ENCODE measurements around the gene SLC17A7. TPM values are rescaled to one million over a fixed set of nuclear protein-coding genes. Genes with fewer than 3 reads are reported as not detected.
A peak's percentile ranks its signal among the peaks of the same experiment; 100 is the strongest.
"Not testable (repeated sequence)": the region's sequence is repeated elsewhere in the genome, so short reads cannot be mapped to it uniquely, and the experiment has no call there.

SLC17A7 gene
- total RNA-seq, 4 donors from 2014 or later, result 0.48 to 6.3 (median 1.0) TPM

DNA sequence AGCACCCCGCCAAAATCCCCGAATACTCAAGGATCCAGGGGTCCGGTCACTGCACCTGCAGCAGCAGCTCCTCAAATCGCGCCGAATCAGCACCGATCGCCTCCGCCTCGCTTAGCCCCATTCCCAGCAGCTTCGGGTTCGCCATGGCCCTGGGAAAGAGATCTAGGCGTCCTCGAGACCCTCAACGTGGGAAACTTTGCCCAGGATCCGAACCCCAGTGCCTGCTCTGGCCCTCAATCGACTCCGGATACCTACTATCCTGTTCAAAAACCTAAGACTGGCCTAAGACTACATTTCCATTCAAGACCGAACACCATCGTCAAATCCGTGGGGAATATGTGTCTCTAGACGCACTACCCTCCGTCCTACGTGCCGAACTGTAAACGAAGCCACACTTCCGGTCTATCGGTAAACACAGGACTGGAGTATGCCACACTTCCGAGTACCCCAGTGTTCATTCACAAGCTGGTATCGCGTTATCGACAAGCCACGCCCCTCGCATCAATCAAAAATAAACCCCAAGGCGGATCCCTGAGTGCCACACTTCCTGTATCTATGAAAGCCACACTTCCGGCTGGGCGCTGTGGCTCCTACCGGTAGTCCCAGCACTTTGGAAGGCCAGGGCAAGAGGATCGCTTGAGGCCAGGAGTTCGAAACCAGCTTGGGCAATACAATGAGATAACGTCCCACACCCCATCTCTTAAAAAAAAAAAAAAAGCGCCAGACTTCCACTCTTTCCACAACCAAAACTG is 10.3 kb upstream of the SLC17A7 start, which contains the start of gene PIH1D1:
PIH1D1 (minus strand) TSS at position 385 of the 752 bp plus-strand sequence; CDS start at position 145, 240 bp downstream.
- TF ChIP-seq, protein P1, sequence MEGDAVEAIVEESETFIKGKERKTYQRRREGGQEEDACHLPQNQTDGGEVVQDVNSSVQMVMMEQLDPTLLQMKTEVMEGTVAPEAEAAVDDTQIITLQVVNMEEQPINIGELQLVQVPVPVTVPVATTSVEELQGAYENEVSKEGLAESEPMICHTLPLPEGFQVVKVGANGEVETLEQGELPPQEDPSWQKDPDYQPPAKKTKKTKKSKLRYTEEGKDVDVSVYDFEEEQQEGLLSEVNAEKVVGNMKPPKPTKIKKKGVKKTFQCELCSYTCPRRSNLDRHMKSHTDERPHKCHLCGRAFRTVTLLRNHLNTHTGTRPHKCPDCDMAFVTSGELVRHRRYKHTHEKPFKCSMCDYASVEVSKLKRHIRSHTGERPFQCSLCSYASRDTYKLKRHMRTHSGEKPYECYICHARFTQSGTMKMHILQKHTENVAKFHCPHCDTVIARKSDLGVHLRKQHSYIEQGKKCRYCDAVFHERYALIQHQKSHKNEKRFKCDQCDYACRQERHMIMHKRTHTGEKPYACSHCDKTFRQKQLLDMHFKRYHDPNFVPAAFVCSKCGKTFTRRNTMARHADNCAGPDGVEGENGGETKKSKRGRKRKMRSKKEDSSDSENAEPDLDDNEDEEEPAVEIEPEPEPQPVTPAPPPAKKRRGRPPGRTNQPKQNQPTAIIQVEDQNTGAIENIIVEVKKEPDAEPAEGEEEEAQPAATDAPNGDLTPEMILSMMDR (IDR thresholded peaks at IDR 0.05), result no peak
- ATAC-seq (ENCODE audit: low FRiP score), result peak; percentile 85
- DNase-seq (ENCODE audit: low spot score), result peak; percentile 95

DNA sequence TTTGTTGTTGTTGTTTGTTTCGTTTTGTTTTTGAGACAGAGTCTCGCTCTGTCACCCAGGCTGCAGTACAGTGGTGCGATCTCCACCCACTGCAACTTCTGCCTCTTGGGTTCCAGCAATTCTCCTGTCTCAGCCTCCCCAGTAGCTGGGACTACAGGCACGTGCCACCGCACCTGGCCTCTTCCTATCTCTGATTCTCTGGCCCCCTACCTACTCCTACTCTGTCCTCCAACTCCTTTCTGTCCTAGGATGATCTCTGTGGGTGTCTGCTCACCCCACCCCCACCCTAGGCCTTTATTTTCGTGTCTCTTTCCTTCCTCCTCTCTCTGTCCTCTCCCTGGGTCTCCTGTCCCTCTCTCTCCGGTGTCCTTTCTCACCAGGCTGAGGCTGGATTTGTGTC is 9.1 kb upstream of the SLC17A7 start:
- DNase-seq (ENCODE audit: low spot score), result no peak
- no peak for ATAC-seq (ENCODE audit: low FRiP score)
- TF ChIP-seq, protein P1 (IDR thresholded peaks at IDR 0.05), result no peak

DNA sequence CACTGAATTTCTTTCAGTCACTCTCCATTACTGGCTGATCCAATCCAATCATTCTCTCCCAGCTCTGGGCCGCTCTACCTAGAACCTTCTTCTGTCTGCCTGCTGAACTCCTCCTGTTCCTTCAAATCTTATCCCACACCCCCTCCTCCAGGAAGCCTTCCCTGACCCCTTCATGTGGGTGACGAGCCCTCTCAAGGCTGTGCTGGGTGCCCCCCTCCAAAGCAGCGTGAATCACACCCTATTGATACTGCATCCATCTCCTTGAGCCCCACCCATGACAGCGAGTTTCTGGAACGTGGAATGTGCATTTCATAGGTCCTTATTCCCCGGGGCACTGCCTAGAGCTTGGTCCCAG is 7.1 kb upstream of the SLC17A7 start:
- ATAC-seq (ENCODE audit: low FRiP score) (no peak), DNase-seq (ENCODE audit: low spot score) (no peak)
- TF ChIP-seq, protein P1 (IDR thresholded peaks at IDR 0.05), result no peak

DNA sequence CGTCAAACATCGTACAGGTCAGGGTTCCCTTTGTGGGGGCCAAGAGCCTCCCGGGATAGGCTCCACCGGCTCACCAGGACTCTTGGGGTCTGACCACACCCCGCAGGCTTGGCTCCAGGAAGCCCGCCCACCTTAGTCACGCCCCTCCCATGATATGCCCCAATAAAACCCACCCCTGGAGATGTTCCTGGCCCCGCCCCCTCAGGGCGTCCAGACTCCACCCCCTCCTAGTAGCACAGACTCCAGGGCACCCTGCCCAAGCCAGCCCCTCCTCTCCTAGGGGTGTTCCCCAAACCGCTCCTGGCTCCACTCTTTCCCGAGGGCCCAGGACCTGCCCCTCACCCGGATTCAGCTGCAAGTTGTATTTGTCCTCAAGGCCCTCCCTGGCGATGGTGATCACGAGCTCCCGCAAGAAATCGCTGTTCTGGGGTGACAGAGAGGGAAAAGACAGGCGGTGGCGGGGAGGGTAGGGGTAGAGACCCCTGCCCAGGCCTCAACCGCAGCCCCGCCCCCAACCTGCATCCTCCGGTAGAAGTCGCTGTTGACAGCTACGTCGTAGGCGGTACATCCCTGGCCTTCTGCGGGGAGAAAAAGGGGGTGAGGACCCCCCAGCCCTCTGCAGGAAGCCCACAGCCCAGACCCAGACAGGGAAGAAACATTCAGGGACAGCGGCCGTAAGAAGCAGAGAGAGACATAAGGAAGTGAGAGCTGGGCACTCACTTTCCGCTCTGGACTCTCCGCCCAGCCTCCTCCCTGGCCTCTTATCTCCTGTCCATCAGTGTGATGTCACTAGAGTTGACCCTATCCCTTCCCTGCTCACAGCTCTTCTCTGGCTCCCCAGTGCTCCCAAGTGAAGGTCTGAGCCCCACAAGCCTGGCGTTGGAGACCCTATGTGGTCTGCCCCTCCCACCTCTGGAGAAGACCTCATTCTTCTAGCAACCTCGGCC is 6.4 kb upstream of the SLC17A7 start:
- no peak for DNase-seq (ENCODE audit: low spot score)
- TF ChIP-seq, protein P1 (IDR thresholded peaks at IDR 0.05), result no peak

DNA sequence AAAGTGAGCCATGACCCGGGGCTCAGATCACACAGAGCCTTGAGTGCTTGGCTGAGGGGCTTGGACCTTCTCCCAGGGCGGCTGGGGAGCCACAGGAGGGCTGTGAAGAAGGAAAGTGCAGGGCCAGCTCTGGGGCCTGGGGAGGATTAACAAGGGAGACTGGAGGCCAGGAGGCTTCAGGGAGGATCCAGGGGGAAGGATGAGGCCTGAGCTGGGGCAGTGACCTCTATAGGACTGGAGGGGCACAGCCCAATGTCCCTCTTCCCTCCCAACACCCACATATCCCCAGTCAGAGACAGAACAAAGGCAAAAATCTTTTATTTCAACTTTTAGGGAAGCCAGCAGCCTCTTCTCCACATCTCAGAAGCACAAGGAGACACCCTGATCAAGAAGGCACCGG is 4.7 kb upstream of the SLC17A7 start:
- DNase-seq (ENCODE audit: low spot score) (no peak), ATAC-seq (ENCODE audit: low FRiP score) (no peak)
- TF ChIP-seq, protein P1 (IDR thresholded peaks at IDR 0.05), result no peak

More for the DNA sequence above, 6.4 kb upstream of the SLC17A7 start:
- ATAC-seq (ENCODE audit: low FRiP score), result no peak

DNA sequence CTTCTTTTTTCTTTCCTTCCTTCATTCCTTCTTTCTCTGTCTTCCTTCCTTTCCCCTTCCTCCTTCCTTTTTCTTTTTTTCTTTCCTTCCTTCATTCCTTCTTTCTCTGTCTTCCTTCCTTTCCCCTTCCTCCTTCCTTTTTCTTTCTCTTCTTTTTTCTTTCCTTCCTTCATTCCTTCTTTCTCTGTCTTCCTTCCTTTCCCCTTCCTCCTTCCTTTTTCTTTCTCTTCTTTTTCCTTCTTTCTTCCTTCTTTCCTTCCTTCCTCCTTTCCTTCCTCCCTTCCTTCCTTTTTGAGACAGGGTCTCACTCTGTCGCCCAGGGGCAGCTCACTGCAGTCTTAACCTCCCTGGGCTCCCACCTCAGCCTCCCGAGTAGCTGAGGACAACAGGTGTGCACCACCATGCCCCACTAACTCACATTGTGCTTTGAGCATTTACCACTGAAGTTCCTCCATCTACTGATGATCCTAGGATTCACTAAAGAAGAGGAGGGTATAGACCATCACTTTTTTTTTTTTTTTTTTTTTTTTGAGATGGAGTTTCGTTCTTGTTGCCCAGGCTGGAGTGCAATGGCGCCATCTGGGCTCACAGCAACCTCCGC is 2.9 kb upstream of the SLC17A7 start:
- not testable (repeated sequence) for ATAC-seq (ENCODE audit: low FRiP score)

More for the DNA sequence above, 2.9 kb upstream of the SLC17A7 start:
- not testable (repeated sequence) for DNase-seq (ENCODE audit: low spot score)
